GM23248 (cell line): ENCODE results near the gene HPSE.

Experiments used
- EZH2 ChIP-seq: fragments of 200-600 bp; sonication (generic); IDR thresholded peaks from 2 replicates; pipeline ENCODE4 v1.6.1; 2018; ENCODE audit warnings: antibody characterized with exemption, mild to moderate bottlenecking; ENCODE audit not compliant: insufficient read depth, poor library complexity, severe bottlenecking
- EZH2phosphoT487 ChIP-seq: fragments of 200-600 bp; sonication (generic); IDR thresholded peaks from 2 replicates; pipeline ENCODE4 v1.6.1; 2018; ENCODE audit warnings: antibody characterized with exemption, moderate library complexity, mild to moderate bottlenecking, low read depth; ENCODE audit not compliant: insufficient read depth

DNA sequence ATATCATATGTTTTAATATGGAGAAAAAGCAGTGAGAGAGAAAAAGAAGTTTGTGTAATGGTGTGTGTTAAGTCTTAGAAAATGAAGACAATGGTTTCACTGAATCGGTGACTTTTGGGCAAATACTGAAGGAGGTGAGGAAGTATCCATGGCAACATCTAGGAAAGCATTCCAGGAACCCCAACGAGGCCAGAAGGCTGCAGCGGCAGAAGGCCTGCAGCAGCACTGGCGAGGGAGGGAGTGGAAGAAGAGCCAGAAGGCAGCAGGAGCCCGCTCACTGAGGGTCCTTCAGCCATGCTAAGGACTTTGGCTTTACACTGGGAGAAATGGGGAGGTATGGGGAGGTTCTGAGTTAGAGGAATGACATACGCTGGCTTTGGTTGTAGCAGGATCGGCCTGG, 76.8 kb downstream of the HPSE start:
- TF ChIP-seq EZH2phosphoT487 (no peak), EZH2 (no peak)
